GM23338 (cell line): ENCODE data around the gene PANK3. TPM values are rescaled to one million over a fixed set of nuclear protein-coding genes. Genes with fewer than 3 reads are reported as not detected.

Source experiments
- REST ChIP-seq: IDR thresholded peaks from one replicate; pipeline ENCODE4 v1.6.1; 2018; ENCODE audit warnings: antibody characterized with exemption; ENCODE audit not compliant: unreplicated experiment
- ZNF331 ChIP-seq: fragments of 250-450 bp; sonication (Bioruptor Pico); IDR thresholded peaks from 2 replicates; pipeline ENCODE4 v1.5.0; 2020; ENCODE audit warnings: low read depth, mild to moderate bottlenecking, moderate library complexity
- ZNF462 ChIP-seq: fragments of 250-450 bp; sonication (Bioruptor Pico); IDR thresholded peaks from 2 replicates; pipeline ENCODE4 v1.5.0; 2020; ENCODE audit warnings: mild to moderate bottlenecking, moderate library complexity
- polyA plus RNA-seq: library from polyadenylated mRNA; unstranded; fragments of >200 nt; fragmentation: Nextera tagmentation; extraction: Ambion mirVana; gene quantifications from 2 replicates; pipeline ENCODE4 v1.2.1, GENCODE V29; 2016
- total RNA-seq: library from RNA; depleted of rRNA; stranded (reverse); fragments of >200 nt; shearing (Covaris generic); gene quantifications from 2 replicates; pipeline ENCODE4 v1.2.3, GENCODE V29; 2014

Gene PANK3
- total and polyA plus RNA-seq, 2 experiments from 2014 or later: 17.0 to 91.6 TPM

- no peak for TF ChIP-seq ZNF462
- TF ChIP-seq ZNF331 (CRISPR knock-in tag): no peak
- TF ChIP-seq REST: no peak
Observed at GRCh38 chr5:168578006-168578405, 1.2 kb downstream of the PANK3 start (continued).
